GM12892 (cell line): Measurements from ENCODE around the gene PRICKLE1.

Source experiments
- POLR2A ChIP-seq: IDR thresholded peaks from 2 replicates; pipeline ENCODE4 v1.6.1; 2011; ENCODE audit warnings: low read depth, low read length, control low read depth
- POLR2AphosphoS5 ChIP-seq: IDR thresholded peaks from 2 replicates; pipeline ENCODE4 v1.6.1; 2011; ENCODE audit warnings: low read depth, low read length, control low read depth
- TAF1 ChIP-seq: IDR thresholded peaks from 2 replicates; pipeline ENCODE4 v1.6.1; 2011; ENCODE audit warnings: low read depth, mild to moderate bottlenecking, control low read depth, low read length, borderline replicate concordance

DNA sequence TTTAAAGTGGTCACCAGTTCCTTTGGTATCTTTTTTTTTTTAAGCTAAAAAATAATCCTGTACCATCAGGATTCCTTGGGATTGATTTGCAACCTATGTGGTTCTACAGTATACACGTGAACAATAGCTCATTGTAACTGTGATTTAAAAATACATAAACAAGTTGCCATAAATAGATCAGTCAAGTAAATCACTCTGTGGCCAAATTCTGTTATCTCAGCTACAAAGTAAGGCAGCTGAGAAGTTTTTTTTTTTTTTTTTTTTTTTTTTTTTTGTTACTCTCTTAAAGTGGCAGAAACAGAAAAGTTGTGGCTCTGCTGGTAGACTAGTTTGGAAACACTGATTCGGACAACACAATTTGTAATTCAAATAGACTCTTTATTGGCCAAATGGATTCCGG lies 104.5 kb downstream of the PRICKLE1 start:
- TF ChIP-seq TAF1 (no peak), POLR2A (no peak), POLR2AphosphoS5 (no peak)
